SU-DHL-6 (cell line): ENCODE results near the gene GFPT2.

Source experiments
- H2AFZ ChIP-seq: fragments of 200-600 bp; sonication (generic); 2 replicates; pipeline ENCODE4 v1.6.1; 2014; ENCODE audit warnings: low read depth, mild to moderate bottlenecking, moderate library complexity, mixed read lengths, antibody characterized with exemption, low read length; ENCODE audit not compliant: severe bottlenecking
- H3F3A ChIP-seq: fragments of 200-600 bp; shearing (Covaris generic); 2 replicates; pipeline ENCODE4 v1.6.0; 2016; ENCODE audit warnings: antibody characterized with exemption, mild to moderate bottlenecking; ENCODE audit not compliant: insufficient read depth
- H3K27ac ChIP-seq: fragments of 200-600 bp; sonication (generic); 2 replicates; pipeline ENCODE4 v1.5.1; 2016; ENCODE audit warnings: low read depth, mild to moderate bottlenecking, low read length, moderate library complexity, mixed read lengths
- H3K27me3 ChIP-seq: fragments of 200-600 bp; sonication (generic), shearing (Covaris generic); 2 replicates; pipeline ENCODE4 v1.6.0; 2014; ENCODE audit warnings: mild to moderate bottlenecking, low read length
- H3K36me3 ChIP-seq: fragments of 200-600 bp; sonication (generic); 2 replicates; pipeline ENCODE4 v1.6.1; 2014; ENCODE audit warnings: mild to moderate bottlenecking, low read length, mixed read lengths
- H3K4me2 ChIP-seq: fragments of 300-600, 200-600 bp; shearing (Covaris generic), sonication (generic); 2 replicates; pipeline ENCODE4 v1.6.0; 2014; ENCODE audit warnings: low read length, low read depth, mild to moderate bottlenecking; ENCODE audit not compliant: poor library complexity, severe bottlenecking
- H3K4me3 ChIP-seq: fragments of 200-600 bp; sonication (generic); 2 replicates; pipeline ENCODE4 v1.5.1; 2014; ENCODE audit warnings: antibody characterized with exemption, low read length, mild to moderate bottlenecking, mixed read lengths; ENCODE audit not compliant: insufficient read depth, poor library complexity, severe bottlenecking
- H3K79me2 ChIP-seq: fragments of 200-600 bp; sonication (generic); 2 replicates; pipeline ENCODE4 v1.6.1; 2014; ENCODE audit warnings: mild to moderate bottlenecking, low read length, moderate library complexity; ENCODE audit not compliant: insufficient read depth
- H3K9ac ChIP-seq: fragments of 200-600 bp; sonication (generic); 2 replicates; pipeline ENCODE4 v1.7.0; 2014; ENCODE audit warnings: mild to moderate bottlenecking, low read length
- H3K9me2 ChIP-seq: fragments of 200-600 bp; sonication (generic); replicated peaks from 2 replicates; pipeline ENCODE4 v1.6.1; 2014; ENCODE audit warnings: low read length; ENCODE audit not compliant: insufficient read depth
- H3K9me3 ChIP-seq: fragments of 200-600 bp; sonication (generic); 2 replicates; pipeline ENCODE4 v1.6.1; 2014; ENCODE audit warnings: low read length, mixed read lengths; ENCODE audit not compliant: insufficient read depth
- H4K20me1 ChIP-seq: fragments of 200-600 bp; sonication (generic); 2 replicates; pipeline ENCODE4 v1.6.1; 2014; ENCODE audit warnings: low read depth, mild to moderate bottlenecking, antibody characterized with exemption, low read length, moderate library complexity, mixed read lengths
- CTCF ChIP-seq: fragments of 200-600 bp; sonication (generic); IDR thresholded peaks from one replicate; pipeline ENCODE4 v1.5.1; 2017; ENCODE audit warnings: antibody characterized with exemption, mild to moderate bottlenecking, low read length, moderate library complexity; ENCODE audit not compliant: insufficient read depth, poor library complexity, severe bottlenecking
- EZH2phosphoT487 ChIP-seq: fragments of 200-600 bp; sonication (generic), shearing (Covaris generic); conservative IDR thresholded peaks from 2 replicates; pipeline ENCODE4 v1.6.1; 2018; ENCODE audit warnings: mild to moderate bottlenecking, antibody characterized with exemption, low read length, moderate library complexity, mixed read lengths

Gene GFPT2

GRCh38 chr5:180352116-180353047, 754 bp downstream of the GFPT2 start:
- no peak for TF ChIP-seq EZH2phosphoT487
- TF ChIP-seq CTCF, result no peak
- Histone ChIP-seq H3K4me2 (no peak overlapping the region), H3K4me3 (no peak overlapping the region), H3K79me2 (no peaks in the 10 kb centered on the region), H3K27ac (no peak overlapping the region), H3K36me3 (no peaks in the 10 kb centered on the region), H3K9me3 (no peaks in the 10 kb centered on the region), H3K27me3 (no peaks in the 10 kb centered on the region), H2AFZ (no peak overlapping the region), H3F3A (no peaks in the 10 kb centered on the region), H4K20me1 (no peaks in the 10 kb centered on the region), H3K9ac (no peak overlapping the region), H3K9me2 (no peaks in the 10 kb centered on the region)

- Histone ChIP-seq H3K27me3 (no peaks in the 10 kb centered on the region), H3K27ac (no peak overlapping the region), H3K4me2 (no peak overlapping the region), H3F3A (no peaks in the 10 kb centered on the region), H3K9me3 (no peaks in the 10 kb centered on the region), H2AFZ (no peak overlapping the region), H3K9ac (no peak overlapping the region), H4K20me1 (no peaks in the 10 kb centered on the region), H3K9me2 (no peaks in the 10 kb centered on the region), H3K4me3 (no peak overlapping the region), H3K79me2 (no peaks in the 10 kb centered on the region), H3K36me3 (no peaks in the 10 kb centered on the region)
- TF ChIP-seq CTCF (no peak), EZH2phosphoT487 (no peak)
These were observed 2.2 kb downstream of the GFPT2 start for GRCh38 chr5:180350711-180351465.

GRCh38 chr5:180350296-180350695, 2.8 kb downstream of the GFPT2 start:
- Histone ChIP-seq H3K27ac (no peak overlapping the region), H3K9me3 (no peaks in the 10 kb centered on the region), H3K4me3 (no peak overlapping the region), H3F3A (no peaks in the 10 kb centered on the region), H3K36me3 (no peaks in the 10 kb centered on the region), H3K27me3 (no peaks in the 10 kb centered on the region), H3K9me2 (no peaks in the 10 kb centered on the region), H3K9ac (no peak overlapping the region), H3K4me2 (no peak overlapping the region), H3K79me2 (no peaks in the 10 kb centered on the region), H2AFZ (no peak overlapping the region), H4K20me1 (no peaks in the 10 kb centered on the region)
- no peak for TF ChIP-seq CTCF
- no peak for TF ChIP-seq EZH2phosphoT487
